NCI-H82 treated with DMSO at 0.1 percent for 48 hours (cell line): ENCODE results near the gene LSS.
"Not testable (repeated sequence)": the region's sequence is repeated elsewhere in the genome, so short reads cannot be mapped to it uniquely, and the experiment has no call there.

Experiments
- DNase-seq: peaks from one replicate; lab custom pipeline; 2025; ENCODE audit not compliant: unreplicated experiment; lab: John Stamatoyannopoulos, UW

Gene LSS

GRCh38 chr21:46141767-46142581 is 86.6 kb downstream of the LSS start:
- no peak for DNase-seq

- DNase-seq, result not testable (repeated sequence)
Observed at GRCh38 chr21:46140352-46141003, 88.1 kb downstream of the LSS start.

DNA sequence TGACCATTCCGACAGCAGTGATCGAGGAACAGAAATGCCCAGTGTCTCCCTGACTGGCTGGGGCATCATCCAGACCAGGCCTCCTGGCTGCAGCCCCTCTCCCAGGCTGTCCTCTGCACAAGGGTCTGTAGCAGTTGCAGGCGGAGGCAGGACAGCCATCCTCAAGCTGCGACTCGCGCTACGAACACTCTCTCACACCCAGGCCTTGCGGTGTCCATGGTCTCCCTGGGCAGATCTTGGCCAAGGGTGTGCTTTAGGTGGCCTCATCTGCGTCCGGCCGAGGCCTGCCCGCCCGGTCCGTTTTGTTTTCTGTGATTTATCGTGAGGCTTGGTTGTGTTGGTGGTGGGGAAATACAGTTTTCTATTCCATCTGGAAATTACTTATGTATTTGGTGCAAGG is 88.9 kb downstream of the LSS start:
- DNase-seq, result no peak

DNA sequence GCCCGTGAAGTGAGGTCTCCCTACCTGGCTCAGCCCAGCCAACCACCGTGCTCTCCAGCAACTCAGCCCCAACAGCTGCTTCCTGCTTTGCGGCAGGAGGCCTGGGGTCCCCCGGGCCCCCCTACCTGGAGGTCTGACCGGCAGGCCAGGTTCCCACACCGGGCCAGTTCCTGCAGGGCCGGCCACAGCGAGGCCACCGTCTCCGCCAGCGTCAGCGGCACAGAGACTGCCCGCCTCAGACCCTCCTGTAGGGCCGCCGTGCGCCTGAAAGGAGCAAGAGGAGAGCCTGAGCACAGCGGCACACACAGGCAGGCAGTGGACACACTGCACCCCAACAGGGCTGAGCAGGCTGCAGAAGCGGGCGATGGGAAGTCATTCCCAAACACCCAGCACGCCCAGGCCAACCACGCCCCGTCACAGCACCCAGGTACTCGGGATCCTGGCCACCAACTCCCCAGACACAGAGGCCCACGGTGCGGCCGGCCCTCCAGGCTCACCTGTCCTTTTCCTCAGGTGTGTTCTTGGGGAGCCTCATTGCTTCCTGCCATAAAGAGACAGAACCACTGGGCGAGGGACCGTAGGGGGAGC is 90.1 kb downstream of the LSS start:
- no peak for DNase-seq
